Endothelial cell of umbilical vein (primary cell): ENCODE results near the gene LCLAT1. TPM values are rescaled to one million over a fixed set of nuclear protein-coding genes. Genes with fewer than 3 reads are reported as not detected.

Experiments used
- BruUV-seq: library from RNA; stranded (reverse); fragments of 400-500 nt; replicated peaks from 2 replicates; lab custom pipeline; 2021; lab: Mats Ljungman, UMichigan
- CTCF ChIA-PET: fragments of 300-600, 350-600 bp; sonication (Branson Sonifier 250); formaldehyde crosslinking; loops from one replicate; lab custom pipeline; 2021; ENCODE audit warnings: antibody characterized with exemption, inconsistent platforms; lab: Charles Lee
- POLR2A ChIA-PET: fragments of 300-600, 350-600 bp; sonication (Branson Sonifier 250); formaldehyde crosslinking; loops from one replicate; lab custom pipeline; 2021; ENCODE audit warnings: antibody characterized with exemption, inconsistent platforms; lab: Charles Lee
- DNase-seq: peaks from one replicate; pipeline ENCODE4 v3.0.0-alpha.2; 2011; ENCODE audit warnings: low read depth, low spot score
- FAIRE-seq: peaks from 2 replicates; lab custom pipeline; 2011; peaks lifted over from hg19 to GRCh38; lab: Jason Lieb, UNC
- H2AFZ ChIP-seq: 2 replicates; pipeline ENCODE4 v1.6.0; 2012; ENCODE audit warnings: low read depth, low read length, control low read depth, inconsistent platforms
- H3K27ac ChIP-seq: 2 replicates; pipeline ENCODE4 v1.5.1; 2011; ENCODE audit warnings: low read depth, mild to moderate bottlenecking, control low read depth, low read length, moderate library complexity; ENCODE audit not compliant: insufficient read depth
- H3K27me3 ChIP-seq, 2 experiments: 2 replicates each; pipeline versions ENCODE4 v1.6.0 to v1.6.1; 2011; ENCODE audit warnings: low read length in 2 of 2, mixed read lengths in 1 of 2; ENCODE audit not compliant: control insufficient read depth in 2 of 2, insufficient read depth in 2 of 2
- H3K36me3 ChIP-seq, 2 experiments: 2 replicates in 1 of 2; 3 replicates in 1 of 2; pipeline ENCODE4 v1.5.1; 2011; ENCODE audit warnings: low read length in 2 of 2, mild to moderate bottlenecking in 1 of 2, moderate library complexity in 1 of 2; ENCODE audit not compliant: control insufficient read depth in 2 of 2, insufficient read depth in 2 of 2; ENCODE audit errors: extremely low read depth in 1 of 2
- H3K4me1 ChIP-seq: 3 replicates; pipeline ENCODE4 v1.5.1; 2011; ENCODE audit warnings: mild to moderate bottlenecking, low read length; ENCODE audit not compliant: control insufficient read depth, insufficient read depth; ENCODE audit errors: extremely low read depth
- H3K4me2 ChIP-seq: 2 replicates; pipeline ENCODE4 v1.6.1; 2011; ENCODE audit warnings: low read length, control low read depth, mixed read lengths; ENCODE audit not compliant: insufficient read depth
- H3K4me3 ChIP-seq, 3 experiments: fragments of 200-600 bp in 1 of 3; sonication (generic), shearing (Covaris generic) in 1 of 3; replicated peaks in 1 of 3; 2 replicates each; pipeline ENCODE4 v1.5.1; 2011 to 2016; ENCODE audit warnings: control low read depth in 3 of 3, low read length in 3 of 3, mild to moderate bottlenecking in 2 of 3, inconsistent platforms in 1 of 3, low read depth in 1 of 3, moderate library complexity in 1 of 3; ENCODE audit not compliant: insufficient read depth in 1 of 3
- H3K79me2 ChIP-seq: 2 replicates; pipeline ENCODE4 v1.6.0; 2012; ENCODE audit warnings: low read length, inconsistent platforms; ENCODE audit not compliant: control insufficient read depth, insufficient read depth
- H3K9ac ChIP-seq: replicated peaks from 2 replicates; pipeline ENCODE3; 2011; ENCODE audit warnings: low read length, control low read depth; ENCODE audit not compliant: insufficient read depth; ENCODE audit errors: extremely low read depth
- H3K9me1 ChIP-seq: replicated peaks from 3 replicates; pipeline ENCODE4 v1.6.0; 2011; ENCODE audit warnings: mild to moderate bottlenecking, low read length; ENCODE audit not compliant: control insufficient read depth, insufficient read depth; ENCODE audit errors: extremely low read depth
- H3K9me3 ChIP-seq: replicated peaks from 2 replicates; pipeline ENCODE4 v1.5.1; 2012; ENCODE audit warnings: low read length, inconsistent platforms; ENCODE audit not compliant: control insufficient read depth, insufficient read depth
- H4K20me1 ChIP-seq: replicated peaks from 2 replicates; pipeline ENCODE3; 2011; ENCODE audit warnings: mild to moderate bottlenecking, low read length; ENCODE audit not compliant: control insufficient read depth, insufficient read depth; ENCODE audit errors: extremely low read depth
- FOS ChIP-seq: IDR thresholded peaks from 2 replicates; pipeline ENCODE4 v1.6.1; 2011; ENCODE audit warnings: mild to moderate bottlenecking, low read length, moderate library complexity, borderline replicate concordance; ENCODE audit not compliant: insufficient read depth
- JUN ChIP-seq: IDR thresholded peaks from 2 replicates; pipeline ENCODE4 v1.6.1; 2011; ENCODE audit warnings: borderline replicate concordance, low read depth; ENCODE audit not compliant: insufficient read length, insufficient read depth
- MAX ChIP-seq: IDR thresholded peaks from 2 replicates; pipeline ENCODE4 v1.6.1; 2011; ENCODE audit not compliant: insufficient read depth, insufficient read length
- MYC ChIP-seq: IDR thresholded peaks from one replicate; pipeline ENCODE4 v1.6.1; 2011; ENCODE audit warnings: mild to moderate bottlenecking, low read depth, low read length
- POLR2A ChIP-seq: IDR thresholded peaks from 2 replicates; pipeline ENCODE4 v1.6.1; 2012; ENCODE audit warnings: low read depth, mild to moderate bottlenecking, control low read depth, low read length
- POLR2AphosphoS5 ChIP-seq: IDR thresholded peaks from 2 replicates; pipeline ENCODE4 v1.6.1; 2012; ENCODE audit warnings: low read depth, mild to moderate bottlenecking, control low read depth, low read length, moderate library complexity; ENCODE audit not compliant: insufficient read depth
- dilution Hi-C: fragments of 300-500 bp; cut with MboI; formaldehyde crosslinking; loops from one replicate; pipeline ENCODE4 v1.15.0; 2019; ENCODE audit warnings: low sequenced_read_pairs; ENCODE audit not compliant: extremely low pct_ligation_motif_present
- intact Hi-C: fragments of 100-400 bp; cut with micrococcal nuclease; formaldehyde crosslinking; loops from one replicate; pipeline ENCODE4 v1.10.0; 2022
- polyA plus RNA-seq, 4 experiments: library from polyadenylated mRNA; depleted of rRNA in 3 of 4; stranded (reverse) in 3 of 4; unstranded in 1 of 4; fragments of >200 nt; gene quantifications; 2 replicates each; pipeline versions ENCODE4 v1.2.1 to v1.2.3, GENCODE V29; 2011 to 2012; ENCODE audit warnings: missing spikeins in 1 of 4
- total RNA-seq: library from RNA; stranded (reverse); gene quantifications from 2 replicates; pipeline ENCODE4 v1.2.3, GENCODE V29; 2021

Gene LCLAT1
- total and polyA plus RNA-seq, 2 donors (not counting 3 experiments of a cell fraction or from before 2014, with no cell fraction given): 6.1 to 20.8 TPM

DNA sequence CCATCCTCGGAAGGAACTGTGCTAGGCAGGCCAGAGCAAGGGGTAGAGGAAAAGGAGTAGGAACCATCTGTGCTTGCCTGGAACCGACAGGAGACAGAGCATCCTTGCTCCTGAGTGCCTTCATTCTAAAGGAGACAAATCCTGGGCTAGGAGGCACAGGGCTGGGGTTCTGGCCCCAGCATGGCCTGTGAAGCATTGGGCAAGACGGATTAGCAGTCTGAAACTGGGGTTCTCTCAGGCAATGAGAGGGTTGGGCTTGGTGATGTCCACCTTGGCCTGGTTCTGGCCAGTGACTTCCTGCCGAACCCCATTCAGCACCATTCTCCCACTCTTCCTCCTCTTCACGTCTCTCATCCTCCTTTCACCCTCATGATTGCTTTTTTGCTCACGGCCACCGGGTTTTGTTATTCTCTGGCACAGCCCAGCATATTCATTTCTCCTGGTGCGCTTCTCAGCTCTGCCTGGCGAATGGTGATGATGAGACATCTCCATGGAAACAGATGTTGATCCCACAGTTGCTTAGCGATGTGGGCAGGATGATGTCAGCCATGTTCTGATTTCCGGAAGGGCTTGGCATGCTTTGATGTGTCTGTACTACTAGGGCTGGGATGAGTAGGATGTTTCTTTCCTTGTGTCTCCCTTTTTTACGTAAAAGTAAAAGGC, 232.5 kb downstream of the LCLAT1 start:
- Histone ChIP-seq H3K27ac (no peak overlapping the region), H3K27me3 (no peaks in the 10 kb centered on the region), H3K79me2 (no peaks in the 10 kb centered on the region), H3K4me1 (no peaks in the 10 kb centered on the region), H3K4me2 (no peak overlapping the region), H3K4me3 (no peak overlapping the region), H3K9ac (no peak overlapping the region), H3K9me3 (no peaks in the 10 kb centered on the region), H3K36me3 (no peaks in the 10 kb centered on the region), H2AFZ (no peak overlapping the region), H3K9me1 (no peaks in the 10 kb centered on the region), H4K20me1 (no peaks in the 10 kb centered on the region)
- DNase-seq (no peak), FAIRE-seq (no peak)
- POLR2A ChIA-PET: no interaction called here
- intact Hi-C loops (no loop called here), dilution Hi-C loops (no loop called here)
- no TSS peak for BruUV-seq
- no peak for TF ChIP-seq POLR2AphosphoS5
- no peak for TF ChIP-seq MAX
- TF ChIP-seq FOS: no peak
- no peak for TF ChIP-seq MYC
- CTCF ChIA-PET: no interaction called here

DNA sequence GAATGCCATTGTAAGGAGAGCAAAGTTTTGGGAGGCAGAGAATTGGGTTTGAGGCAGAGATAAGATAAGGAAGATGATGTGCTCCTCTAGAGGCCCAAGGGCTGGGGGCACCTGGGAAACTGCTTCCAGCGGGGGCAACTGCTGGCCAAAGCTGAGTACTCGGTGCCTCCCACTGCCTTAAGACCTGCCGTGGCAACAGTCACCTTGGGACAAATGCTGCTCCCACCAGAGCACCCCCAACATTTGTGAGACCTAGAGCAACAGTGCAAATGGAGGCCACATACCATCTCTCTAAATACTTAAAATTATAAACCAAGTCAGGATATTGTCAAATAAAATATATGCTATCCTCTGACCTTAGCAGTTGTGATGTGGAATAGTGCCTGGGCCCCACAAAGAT, 233.1 kb downstream of the LCLAT1 start:
- no peak overlapping the region for H2AFZ ChIP-seq
- dilution Hi-C loops (no loop called here), intact Hi-C loops (no loop called here)
- H3K27ac ChIP-seq: no peak overlapping the region
- H3K4me1 ChIP-seq: no peaks in the 10 kb centered on the region
- no peak for FAIRE-seq
- no peak overlapping the region for H3K4me3 ChIP-seq
- TF ChIP-seq POLR2AphosphoS5: no peak
- TF ChIP-seq FOS: no peak
- TF ChIP-seq POLR2A: no peak
- TF ChIP-seq JUN: no peak
- no TSS peak for BruUV-seq
- no peak overlapping the region for H3K4me2 ChIP-seq
- H3K36me3 ChIP-seq: no peaks in the 10 kb centered on the region
- DNase-seq: no peak
- no peak overlapping the region for H3K9ac ChIP-seq
- POLR2A ChIA-PET: no interaction called here
- CTCF ChIA-PET: no interaction called here
- H4K20me1 ChIP-seq: no peaks in the 10 kb centered on the region
- H3K79me2 ChIP-seq: no peaks in the 10 kb centered on the region
- no peaks in the 10 kb centered on the region for H3K27me3 ChIP-seq
- H3K9me3 ChIP-seq: no peaks in the 10 kb centered on the region
- H3K9me1 ChIP-seq: no peaks in the 10 kb centered on the region
